H54 (cell line): Measurements from ENCODE around the gene SMAD1.
"Not testable (repeated sequence)": the region's sequence is repeated elsewhere in the genome, so short reads cannot be mapped to it uniquely, and the experiment has no call there.

Experiments used
- DNase-seq: peaks from one replicate; pipeline ENCODE4 v3.0.0; 2011; ENCODE audit warnings: low spot score, mixed read lengths; ENCODE audit not compliant: insufficient read length
- FAIRE-seq: peaks from 3 replicates; lab custom pipeline; 2011; peaks lifted over from hg19 to GRCh38; lab: Jason Lieb, UNC
- POLR2A ChIP-seq: IDR thresholded peaks from 2 replicates; pipeline ENCODE4 v1.6.1; 2011; ENCODE audit warnings: low read depth, mild to moderate bottlenecking, low read length

Gene SMAD1

DNA sequence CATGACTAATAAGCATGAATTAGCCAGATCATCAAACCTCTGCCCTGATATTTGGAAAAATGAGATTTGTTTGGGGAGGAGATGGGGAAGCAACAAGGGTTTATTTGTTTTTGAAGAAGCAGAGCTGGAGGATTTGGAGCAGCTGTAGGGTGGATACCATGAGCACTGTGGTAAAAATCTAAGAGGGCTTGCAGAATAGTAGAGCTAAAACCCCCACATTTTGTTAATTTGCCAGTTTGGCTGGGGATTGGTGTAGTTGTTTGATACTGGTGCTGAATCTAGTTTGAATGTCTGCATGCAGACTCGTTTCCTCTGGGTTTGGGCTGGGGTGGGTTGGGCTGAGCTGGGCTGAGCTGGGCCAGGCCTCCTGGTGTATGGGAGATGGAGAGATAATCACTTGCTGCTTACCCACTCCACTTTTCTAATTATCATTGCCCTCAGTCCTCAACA lies 43.7 kb downstream of the SMAD1 start:
- FAIRE-seq = no peak
- no peak for DNase-seq
- no peak for TF ChIP-seq POLR2A

DNA sequence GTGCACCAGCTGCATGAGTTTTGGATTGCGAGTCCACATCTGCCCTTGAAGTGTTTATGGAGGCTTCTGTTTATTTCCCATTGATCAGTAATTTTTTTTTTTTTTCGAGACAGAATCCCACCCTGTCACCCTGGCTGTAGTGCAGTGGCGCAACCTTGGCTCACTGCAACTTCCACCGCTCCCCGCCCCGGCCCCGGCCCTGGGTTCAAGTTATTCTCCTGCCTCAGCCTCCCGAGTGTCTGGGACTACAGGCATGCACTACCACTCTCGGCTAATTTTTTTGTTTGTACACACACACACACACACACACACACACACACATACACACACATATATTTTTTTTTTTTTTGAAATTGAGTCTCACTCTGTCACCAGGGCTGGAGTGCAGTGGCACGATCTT lies 46.1 kb downstream of the SMAD1 start:
- no peak for TF ChIP-seq POLR2A
- no peak for DNase-seq
- no peak for FAIRE-seq

DNA sequence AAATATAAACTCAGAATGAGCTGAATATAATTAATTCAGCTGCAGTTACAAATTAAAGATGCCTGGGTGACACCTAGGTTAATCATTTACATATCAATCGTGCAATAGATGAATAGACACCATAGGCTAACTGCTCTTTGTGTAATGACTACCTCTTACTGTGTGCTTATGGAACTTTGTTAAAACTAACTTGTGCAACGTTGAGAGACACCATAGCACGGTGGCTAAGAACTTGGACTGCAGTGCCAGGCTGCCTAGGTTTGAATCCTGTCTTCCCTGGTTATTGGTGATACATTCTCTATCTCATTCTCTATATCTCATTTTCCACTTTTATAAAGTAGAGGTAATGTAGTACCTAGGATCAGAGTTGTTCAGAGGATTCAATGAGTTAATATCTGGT lies 46.9 kb downstream of the SMAD1 start:
- DNase-seq = no peak
- no peak for TF ChIP-seq POLR2A
- no peak for FAIRE-seq

- FAIRE-seq (no peak), DNase-seq (no peak)
- TF ChIP-seq POLR2A = no peak
Measured at GRCh38 chr4:145530189-145530588, 48.5 kb downstream of the SMAD1 start.

DNA sequence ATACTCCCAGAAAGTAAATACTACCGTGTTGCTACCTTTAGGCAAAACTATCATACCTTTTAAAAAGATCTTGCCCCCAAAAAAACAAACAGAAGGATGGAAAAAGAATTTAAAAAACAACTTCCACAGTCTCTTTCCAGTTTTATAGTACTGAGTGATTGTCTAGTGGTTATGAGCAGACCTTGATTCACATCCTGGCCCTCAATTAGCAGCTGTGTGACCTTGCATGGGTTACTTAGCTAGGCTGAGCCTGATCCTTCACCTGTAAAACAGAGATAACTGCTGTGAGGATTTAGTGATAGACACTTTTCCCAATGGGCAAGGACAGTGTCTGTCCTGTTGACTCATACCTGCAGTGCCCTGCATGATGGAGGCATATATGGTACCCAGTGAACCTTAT lies 49.0 kb downstream of the SMAD1 start:
- DNase-seq = no peak
- TF ChIP-seq POLR2A = no peak
- no peak for FAIRE-seq

DNA sequence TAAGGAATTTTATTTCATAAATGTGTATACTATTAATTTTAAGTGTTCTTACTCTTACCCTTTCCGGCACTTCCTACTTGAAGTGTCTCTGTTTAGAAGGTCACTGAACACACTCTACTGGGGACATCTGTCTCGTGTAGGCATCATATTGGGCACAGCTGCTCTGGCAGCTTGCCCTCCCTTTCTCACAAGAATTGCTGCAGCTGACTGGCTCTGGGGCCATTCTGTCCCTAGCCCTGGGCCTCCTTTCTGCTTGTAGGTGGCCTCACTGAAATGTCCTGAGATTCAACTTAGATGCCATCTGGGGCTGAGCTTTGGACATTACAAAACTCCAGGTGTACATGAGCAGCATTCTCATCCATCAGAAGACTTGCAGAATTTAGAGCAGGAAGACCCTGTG lies 49.6 kb downstream of the SMAD1 start:
- no peak for TF ChIP-seq POLR2A
- FAIRE-seq (no peak), DNase-seq (no peak)

GRCh38 chr4:145531859-145532258 lies 50.2 kb downstream of the SMAD1 start:
- TF ChIP-seq POLR2A = no peak
- DNase-seq (no peak), FAIRE-seq (no peak)

GRCh38 chr4:145533001-145533400 lies 51.3 kb downstream of the SMAD1 start:
- no peak for FAIRE-seq
- no peak for TF ChIP-seq POLR2A
- DNase-seq = no peak

DNA sequence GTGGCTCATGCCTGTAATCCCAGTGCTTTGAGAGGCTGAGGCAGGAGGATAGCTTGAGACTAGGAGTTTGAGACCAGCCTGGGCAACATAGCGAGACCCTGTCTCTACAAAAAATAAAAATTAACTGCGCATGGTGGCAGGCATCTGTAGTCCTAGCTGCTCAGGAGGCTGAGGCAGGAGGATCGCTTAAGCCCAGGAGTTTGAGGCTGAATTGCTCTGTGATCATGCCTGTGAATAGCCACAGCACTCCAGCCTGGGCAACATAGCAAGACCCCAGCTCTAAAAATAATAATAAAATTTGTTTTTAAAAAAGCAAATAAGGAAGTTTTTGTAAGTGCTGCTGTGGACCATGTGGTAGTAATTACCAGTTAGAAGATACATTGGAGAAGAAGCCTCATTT lies 51.8 kb downstream of the SMAD1 start:
- not testable (repeated sequence) for FAIRE-seq, DNase-seq

- FAIRE-seq (no peak), DNase-seq (no peak)
- TF ChIP-seq POLR2A = no peak
Measured at GRCh38 chr4:145533961-145534360, 52.3 kb downstream of the SMAD1 start.

DNA sequence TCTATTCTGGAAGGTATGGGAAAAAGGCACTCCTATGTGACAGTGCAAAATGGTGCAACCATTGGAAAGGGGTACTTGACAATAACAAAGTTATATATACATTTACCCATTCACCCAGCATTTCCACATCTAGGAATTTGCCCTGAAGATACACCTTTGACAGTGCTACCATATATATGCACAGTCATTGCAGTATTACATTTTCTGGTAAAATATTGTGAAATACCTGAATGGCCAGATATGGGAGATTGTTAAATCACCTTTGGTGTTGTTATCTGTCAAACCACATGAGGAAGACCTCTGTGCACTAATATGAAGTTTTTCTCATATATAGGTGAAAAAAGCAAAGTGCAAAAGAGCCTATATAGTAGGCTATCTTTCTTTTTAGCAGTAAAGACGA lies 53.5 kb downstream of the SMAD1 start:
- TF ChIP-seq POLR2A = no peak
- FAIRE-seq (no peak), DNase-seq (no peak)

- FAIRE-seq (no peak), DNase-seq (no peak)
- TF ChIP-seq POLR2A = no peak
Measured at GRCh38 chr4:145536044-145536443, 54.4 kb downstream of the SMAD1 start.

GRCh38 chr4:145538596-145538995 lies 56.9 kb downstream of the SMAD1 start:
- TF ChIP-seq POLR2A = no peak
- FAIRE-seq = no peak
- DNase-seq = no peak

GRCh38 chr4:145539671-145540070 lies 58.0 kb downstream of the SMAD1 start:
- FAIRE-seq = no peak
- TF ChIP-seq POLR2A = no peak
- no peak for DNase-seq

DNA sequence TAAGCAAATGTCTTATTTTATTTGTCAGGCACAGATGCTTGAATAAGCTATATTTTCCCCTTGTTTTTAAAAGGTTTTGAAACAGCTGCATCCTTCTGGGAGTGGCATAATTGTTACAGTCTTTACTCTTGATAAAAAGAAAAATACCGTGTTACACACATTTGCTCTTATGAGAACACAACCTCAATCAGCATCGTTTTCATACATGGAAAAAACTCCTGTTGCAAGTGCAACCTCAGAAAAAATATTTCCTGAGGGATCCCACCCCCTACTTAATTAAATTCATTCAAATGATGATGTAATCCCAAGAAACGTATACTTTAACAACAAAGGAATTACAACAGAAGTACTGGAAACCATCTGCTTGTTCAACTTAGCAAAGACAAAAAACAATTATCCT lies 58.6 kb downstream of the SMAD1 start:
- no peak for TF ChIP-seq POLR2A
- FAIRE-seq (no peak), DNase-seq (no peak)

GRCh38 chr4:145541346-145541745 lies 59.7 kb downstream of the SMAD1 start:
- DNase-seq (no peak), FAIRE-seq (no peak)
- TF ChIP-seq POLR2A = no peak
